Breast epithelium (tissue), 3 donors: ENCODE results near the gene RBM22.

Experiments
- POLR2A ChIP-seq: fragments of 450-650 bp; IDR thresholded peaks from one replicate; pipeline ENCODE4 v1.6.1; 2016; ENCODE audit warnings: antibody characterized with exemption, mild to moderate bottlenecking, moderate library complexity
- POLR2AphosphoS5 ChIP-seq, 3 donors: sonication (generic); formaldehyde crosslinking; IDR thresholded peaks; one replicate each; pipeline ENCODE4 v1.6.1; 2017; ENCODE audit warnings: antibody characterized with exemption in 3 of 3
- TF ChIP-seq, protein P1 (sequence below), 3 donors: fragments of 450-650 bp; IDR thresholded peaks; one replicate each; pipeline ENCODE4 v1.5.1; 2016 to 2017; ENCODE audit warnings: antibody characterized with exemption in 3 of 3, mild to moderate bottlenecking in 3 of 3, moderate library complexity in 3 of 3

DNA sequence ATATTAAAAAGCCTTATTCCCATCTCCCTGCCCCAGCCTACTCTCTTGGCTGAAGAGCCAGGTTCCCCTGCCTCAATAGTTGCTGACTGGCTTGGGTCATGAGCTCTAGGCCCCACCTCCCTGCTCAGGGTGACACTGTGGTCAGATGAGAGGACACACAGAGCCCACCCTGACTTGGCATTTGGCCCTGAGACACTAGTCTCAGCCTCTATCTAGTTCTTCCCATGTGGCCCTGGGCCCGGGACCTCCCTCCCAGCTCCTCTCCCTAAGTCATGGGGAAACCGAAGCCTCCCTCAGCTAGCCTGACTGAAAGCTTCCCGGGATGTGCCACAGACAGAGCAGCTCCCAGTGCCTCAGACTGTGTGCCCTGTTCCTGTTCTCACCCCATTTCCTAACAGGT, 45.6 kb downstream of the RBM22 start:
- TF ChIP-seq, protein P1, sequence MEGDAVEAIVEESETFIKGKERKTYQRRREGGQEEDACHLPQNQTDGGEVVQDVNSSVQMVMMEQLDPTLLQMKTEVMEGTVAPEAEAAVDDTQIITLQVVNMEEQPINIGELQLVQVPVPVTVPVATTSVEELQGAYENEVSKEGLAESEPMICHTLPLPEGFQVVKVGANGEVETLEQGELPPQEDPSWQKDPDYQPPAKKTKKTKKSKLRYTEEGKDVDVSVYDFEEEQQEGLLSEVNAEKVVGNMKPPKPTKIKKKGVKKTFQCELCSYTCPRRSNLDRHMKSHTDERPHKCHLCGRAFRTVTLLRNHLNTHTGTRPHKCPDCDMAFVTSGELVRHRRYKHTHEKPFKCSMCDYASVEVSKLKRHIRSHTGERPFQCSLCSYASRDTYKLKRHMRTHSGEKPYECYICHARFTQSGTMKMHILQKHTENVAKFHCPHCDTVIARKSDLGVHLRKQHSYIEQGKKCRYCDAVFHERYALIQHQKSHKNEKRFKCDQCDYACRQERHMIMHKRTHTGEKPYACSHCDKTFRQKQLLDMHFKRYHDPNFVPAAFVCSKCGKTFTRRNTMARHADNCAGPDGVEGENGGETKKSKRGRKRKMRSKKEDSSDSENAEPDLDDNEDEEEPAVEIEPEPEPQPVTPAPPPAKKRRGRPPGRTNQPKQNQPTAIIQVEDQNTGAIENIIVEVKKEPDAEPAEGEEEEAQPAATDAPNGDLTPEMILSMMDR (IDR thresholded peaks at IDR 0.05): no peak
- TF ChIP-seq POLR2A (no peak), POLR2AphosphoS5 (IDR thresholded peaks at IDR 0.05) (no peak)
